ENCODE measurements around the gene PMPCA.

DNA sequence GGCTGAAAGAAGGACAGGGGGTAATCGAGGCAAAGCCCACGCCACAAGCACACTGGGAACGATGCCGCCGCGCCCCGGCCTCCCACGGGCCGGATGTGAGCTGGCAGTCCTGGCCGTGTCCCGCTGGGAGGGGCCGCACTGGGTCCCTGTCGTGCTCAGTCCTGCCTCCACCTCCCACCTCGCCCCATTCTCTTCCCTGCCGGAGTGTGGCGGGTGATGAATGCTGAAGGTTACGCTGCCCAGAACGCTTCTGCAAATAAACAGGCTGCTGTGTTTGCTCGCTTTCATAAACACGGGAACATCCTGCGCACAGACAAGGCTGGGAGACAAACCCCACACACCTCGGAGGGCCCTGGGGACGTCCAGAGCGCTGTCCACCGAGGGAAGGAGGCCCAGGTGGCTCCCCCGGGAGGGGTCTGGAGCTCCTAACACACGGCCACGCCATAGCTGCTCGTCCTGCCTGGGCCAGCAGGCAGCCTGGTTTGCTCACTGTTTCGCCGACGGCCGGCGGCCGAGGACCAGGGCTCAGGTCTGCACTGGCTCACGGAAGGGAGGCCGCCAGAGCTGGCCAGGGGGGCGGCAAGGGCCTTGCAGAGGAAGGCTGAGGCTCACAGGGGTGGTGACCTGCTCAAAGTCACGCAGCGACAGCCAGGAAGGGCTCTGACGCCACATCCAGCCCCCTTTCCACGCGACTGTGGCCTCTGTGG is 49.3 kb upstream of the PMPCA start:
- TF ChIP-seq, protein P1, sequence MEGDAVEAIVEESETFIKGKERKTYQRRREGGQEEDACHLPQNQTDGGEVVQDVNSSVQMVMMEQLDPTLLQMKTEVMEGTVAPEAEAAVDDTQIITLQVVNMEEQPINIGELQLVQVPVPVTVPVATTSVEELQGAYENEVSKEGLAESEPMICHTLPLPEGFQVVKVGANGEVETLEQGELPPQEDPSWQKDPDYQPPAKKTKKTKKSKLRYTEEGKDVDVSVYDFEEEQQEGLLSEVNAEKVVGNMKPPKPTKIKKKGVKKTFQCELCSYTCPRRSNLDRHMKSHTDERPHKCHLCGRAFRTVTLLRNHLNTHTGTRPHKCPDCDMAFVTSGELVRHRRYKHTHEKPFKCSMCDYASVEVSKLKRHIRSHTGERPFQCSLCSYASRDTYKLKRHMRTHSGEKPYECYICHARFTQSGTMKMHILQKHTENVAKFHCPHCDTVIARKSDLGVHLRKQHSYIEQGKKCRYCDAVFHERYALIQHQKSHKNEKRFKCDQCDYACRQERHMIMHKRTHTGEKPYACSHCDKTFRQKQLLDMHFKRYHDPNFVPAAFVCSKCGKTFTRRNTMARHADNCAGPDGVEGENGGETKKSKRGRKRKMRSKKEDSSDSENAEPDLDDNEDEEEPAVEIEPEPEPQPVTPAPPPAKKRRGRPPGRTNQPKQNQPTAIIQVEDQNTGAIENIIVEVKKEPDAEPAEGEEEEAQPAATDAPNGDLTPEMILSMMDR (IDR thresholded peaks at IDR 0.05) = no peak
- TF ChIP-seq, protein P2, sequence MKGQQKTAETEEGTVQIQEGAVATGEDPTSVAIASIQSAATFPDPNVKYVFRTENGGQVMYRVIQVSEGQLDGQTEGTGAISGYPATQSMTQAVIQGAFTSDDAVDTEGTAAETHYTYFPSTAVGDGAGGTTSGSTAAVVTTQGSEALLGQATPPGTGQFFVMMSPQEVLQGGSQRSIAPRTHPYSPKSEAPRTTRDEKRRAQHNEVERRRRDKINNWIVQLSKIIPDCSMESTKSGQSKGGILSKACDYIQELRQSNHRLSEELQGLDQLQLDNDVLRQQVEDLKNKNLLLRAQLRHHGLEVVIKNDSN (IDR thresholded peaks at IDR 0.05; ENCODE audit: borderline replicate concordance, low read depth) = no peak
- TF ChIP-seq RAD21 (IDR thresholded peaks at IDR 0.05; ENCODE audit: low read length) (no peak), GATA2 (CRISPR knock-in tag; IDR thresholded peaks at IDR 0.05) (no peak), MEF2A (IDR thresholded peaks at IDR 0.05; ENCODE audit: borderline replicate concordance, low read depth) (no peak), RCOR1 (IDR thresholded peaks at IDR 0.05; ENCODE audit: low read length) (no peak), POLR2AphosphoS5 (IDR thresholded peaks at IDR 0.05; ENCODE audit: low read depth, low read length) (no peak), NRF1 (IDR thresholded peaks at IDR 0.05; ENCODE audit: low read depth, low read length) (no peak)
- TF ChIP-seq, protein P3, sequence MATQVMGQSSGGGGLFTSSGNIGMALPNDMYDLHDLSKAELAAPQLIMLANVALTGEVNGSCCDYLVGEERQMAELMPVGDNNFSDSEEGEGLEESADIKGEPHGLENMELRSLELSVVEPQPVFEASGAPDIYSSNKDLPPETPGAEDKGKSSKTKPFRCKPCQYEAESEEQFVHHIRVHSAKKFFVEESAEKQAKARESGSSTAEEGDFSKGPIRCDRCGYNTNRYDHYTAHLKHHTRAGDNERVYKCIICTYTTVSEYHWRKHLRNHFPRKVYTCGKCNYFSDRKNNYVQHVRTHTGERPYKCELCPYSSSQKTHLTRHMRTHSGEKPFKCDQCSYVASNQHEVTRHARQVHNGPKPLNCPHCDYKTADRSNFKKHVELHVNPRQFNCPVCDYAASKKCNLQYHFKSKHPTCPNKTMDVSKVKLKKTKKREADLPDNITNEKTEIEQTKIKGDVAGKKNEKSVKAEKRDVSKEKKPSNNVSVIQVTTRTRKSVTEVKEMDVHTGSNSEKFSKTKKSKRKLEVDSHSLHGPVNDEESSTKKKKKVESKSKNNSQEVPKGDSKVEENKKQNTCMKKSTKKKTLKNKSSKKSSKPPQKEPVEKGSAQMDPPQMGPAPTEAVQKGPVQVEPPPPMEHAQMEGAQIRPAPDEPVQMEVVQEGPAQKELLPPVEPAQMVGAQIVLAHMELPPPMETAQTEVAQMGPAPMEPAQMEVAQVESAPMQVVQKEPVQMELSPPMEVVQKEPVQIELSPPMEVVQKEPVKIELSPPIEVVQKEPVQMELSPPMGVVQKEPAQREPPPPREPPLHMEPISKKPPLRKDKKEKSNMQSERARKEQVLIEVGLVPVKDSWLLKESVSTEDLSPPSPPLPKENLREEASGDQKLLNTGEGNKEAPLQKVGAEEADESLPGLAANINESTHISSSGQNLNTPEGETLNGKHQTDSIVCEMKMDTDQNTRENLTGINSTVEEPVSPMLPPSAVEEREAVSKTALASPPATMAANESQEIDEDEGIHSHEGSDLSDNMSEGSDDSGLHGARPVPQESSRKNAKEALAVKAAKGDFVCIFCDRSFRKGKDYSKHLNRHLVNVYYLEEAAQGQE (IDR thresholded peaks at IDR 0.05; ENCODE audit: low read depth, low read length) = no peak
- TF ChIP-seq, protein P4, sequence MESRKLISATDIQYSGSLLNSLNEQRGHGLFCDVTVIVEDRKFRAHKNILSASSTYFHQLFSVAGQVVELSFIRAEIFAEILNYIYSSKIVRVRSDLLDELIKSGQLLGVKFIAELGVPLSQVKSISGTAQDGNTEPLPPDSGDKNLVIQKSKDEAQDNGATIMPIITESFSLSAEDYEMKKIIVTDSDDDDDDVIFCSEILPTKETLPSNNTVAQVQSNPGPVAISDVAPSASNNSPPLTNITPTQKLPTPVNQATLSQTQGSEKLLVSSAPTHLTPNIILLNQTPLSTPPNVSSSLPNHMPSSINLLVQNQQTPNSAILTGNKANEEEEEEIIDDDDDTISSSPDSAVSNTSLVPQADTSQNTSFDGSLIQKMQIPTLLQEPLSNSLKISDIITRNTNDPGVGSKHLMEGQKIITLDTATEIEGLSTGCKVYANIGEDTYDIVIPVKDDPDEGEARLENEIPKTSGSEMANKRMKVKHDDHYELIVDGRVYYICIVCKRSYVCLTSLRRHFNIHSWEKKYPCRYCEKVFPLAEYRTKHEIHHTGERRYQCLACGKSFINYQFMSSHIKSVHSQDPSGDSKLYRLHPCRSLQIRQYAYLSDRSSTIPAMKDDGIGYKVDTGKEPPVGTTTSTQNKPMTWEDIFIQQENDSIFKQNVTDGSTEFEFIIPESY (IDR thresholded peaks at IDR 0.05; ENCODE audit: borderline replicate concordance, low read depth) = no peak

All from SK-N-SH (cell line).